Neural progenitor cell (in vitro differentiated cells): ENCODE results near the gene GPR179. TPM values are rescaled to one million over a fixed set of nuclear protein-coding genes. Genes with fewer than 3 reads are reported as not detected.

Experiments used
- DNase-seq: peaks from one replicate; pipeline ENCODE4 v3.0.0-alpha.2; 2016; ENCODE audit warnings: low spot score
- H2AFZ ChIP-seq: fragments of 200-600 bp; sonication (generic); replicated peaks from 2 replicates; pipeline ENCODE4 v1.6.1; 2016; ENCODE audit warnings: antibody characterized with exemption
- H3F3A ChIP-seq: fragments of 200-600 bp; sonication (generic); 2 replicates; pipeline ENCODE4 v1.6.1; 2016; ENCODE audit warnings: antibody characterized with exemption, low read depth
- H3K27ac ChIP-seq: fragments of 200-600 bp; sonication (generic); 2 replicates; pipeline ENCODE4 v1.5.1; 2016; ENCODE audit warnings: mild to moderate bottlenecking
- H3K27me3 ChIP-seq: fragments of 200-600 bp; sonication (generic); 2 replicates; pipeline ENCODE4 v1.6.1; 2016; ENCODE audit warnings: mild to moderate bottlenecking, moderate library complexity
- H3K36me3 ChIP-seq: fragments of 200-600 bp; sonication (generic); 2 replicates; pipeline ENCODE4 v1.5.1; 2016
- H3K4me1 ChIP-seq: fragments of 200-600 bp; sonication (generic); 2 replicates; pipeline ENCODE4 v1.6.1; 2016; ENCODE audit warnings: mixed run types
- H3K4me2 ChIP-seq: fragments of 200-600 bp; sonication (generic); 2 replicates; pipeline ENCODE4 v1.6.1; 2016
- H3K4me3 ChIP-seq: fragments of 200-600 bp; sonication (generic); 2 replicates; pipeline ENCODE4 v1.5.1; 2016
- H3K79me2 ChIP-seq: fragments of 200-600 bp; sonication (generic); 2 replicates; pipeline ENCODE4 v1.6.1; 2016; ENCODE audit warnings: low read depth
- H3K9ac ChIP-seq: fragments of 200-600 bp; sonication (generic); 2 replicates; pipeline ENCODE4 v1.6.1; 2016
- H3K9me3 ChIP-seq: fragments of 200-600 bp; sonication (generic); 2 replicates; pipeline ENCODE4 v1.5.1; 2016; ENCODE audit warnings: low read depth
- H4K20me1 ChIP-seq: fragments of 200-600 bp; sonication (generic); 2 replicates; pipeline ENCODE4 v1.6.1; 2016; ENCODE audit warnings: low read depth
- H3K27ac Mint-ChIP-seq: 3 replicates; pipeline ENCODE4 v1.8.0; 2021; ENCODE audit warnings: mixed read lengths
- H3K27me3 Mint-ChIP-seq: 2 replicates; pipeline ENCODE4 v1.8.0; 2022; ENCODE audit warnings: low read depth, mild to moderate bottlenecking, inconsistent platforms, moderate library complexity, mixed read lengths; ENCODE audit not compliant: insufficient read depth
- H3K36me3 Mint-ChIP-seq: 3 replicates; pipeline ENCODE4 v1.8.0; 2021; ENCODE audit warnings: mixed read lengths
- H3K4me1 Mint-ChIP-seq: 3 replicates; pipeline ENCODE4 v1.8.0; 2021; ENCODE audit warnings: mixed read lengths
- H3K4me3 Mint-ChIP-seq: 3 replicates; pipeline ENCODE4 v1.8.0; 2021; ENCODE audit warnings: mild to moderate bottlenecking, moderate library complexity, mixed read lengths
- H3K9me3 Mint-ChIP-seq: 3 replicates; pipeline ENCODE4 v1.8.0; 2020; ENCODE audit warnings: mixed read lengths
- EZH2 ChIP-seq: fragments of 200-600 bp; sonication (generic); IDR thresholded peaks from 2 replicates; pipeline ENCODE4 v1.6.1; 2017; ENCODE audit warnings: antibody characterized with exemption, mild to moderate bottlenecking, moderate library complexity
- EZH2phosphoT487 ChIP-seq: fragments of 200-600 bp; sonication (generic); IDR thresholded peaks from 2 replicates; pipeline ENCODE4 v1.6.1; 2017; ENCODE audit warnings: antibody characterized with exemption
- total RNA-seq: library from RNA; depleted of rRNA; stranded (reverse); fragments of >200 nt; gene quantifications from 2 replicates; pipeline ENCODE4 v1.2.3, GENCODE V29; 2015; ENCODE audit warnings: low replicate concordance
- TF ChIP-seq, protein P1 (sequence below): fragments of 200-600 bp; sonication (generic); IDR thresholded peaks from 2 replicates; pipeline ENCODE4 v1.5.1; 2017; ENCODE audit warnings: antibody characterized with exemption, mild to moderate bottlenecking

Gene GPR179
- total RNA-seq, 1 donor from 2014 or later: not detected

DNA sequence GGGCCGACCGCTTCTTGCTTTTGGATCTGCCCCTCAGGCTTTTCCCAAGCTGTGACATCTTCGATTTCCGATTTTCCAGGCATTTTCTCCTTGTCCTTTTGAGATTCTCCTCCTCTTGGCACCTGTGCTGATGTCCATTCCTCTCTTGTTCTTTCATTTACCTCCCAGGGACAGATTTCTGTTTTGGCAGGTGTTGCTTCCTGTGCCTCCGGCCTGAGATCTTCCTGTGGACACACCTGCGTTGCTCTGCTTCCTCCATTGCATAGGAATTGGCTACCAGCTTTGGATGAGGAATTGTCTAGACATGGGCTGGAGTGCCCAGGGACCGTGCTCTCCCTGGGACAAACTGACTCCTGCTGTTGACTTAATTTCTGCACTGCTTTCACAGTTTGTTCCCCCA lies 15.1 kb downstream of the GPR179 start:
- Histone ChIP-seq H3F3A (peaks cover 16% of the 10 kb centered on the region), H3K9me3 (no peaks in the 10 kb centered on the region), H3K4me1 (peaks cover 25% of the 10 kb centered on the region), H3K4me3 (no peak overlapping the region), H4K20me1 (no peaks in the 10 kb centered on the region), H3K27me3 (no peaks in the 10 kb centered on the region), H3K36me3 (no peaks in the 10 kb centered on the region), H3K27ac (no peak overlapping the region), H2AFZ (no peak overlapping the region), H3K4me2 (no peak overlapping the region), H3K9ac (no peak overlapping the region), H3K79me2 (no peaks in the 10 kb centered on the region)
- Mint-ChIP-seq H3K4me3 (peak overlapping the region; percentile 14), H3K36me3 (no peaks in the 10 kb centered on the region), H3K27ac (peak overlapping the region; percentile 15), H3K27me3 (peaks cover 8% of the 10 kb centered on the region), H3K4me1 (peaks cover 19% of the 10 kb centered on the region), H3K9me3 (no peaks in the 10 kb centered on the region)
- no peak for DNase-seq
- TF ChIP-seq EZH2phosphoT487 (no peak), EZH2 (no peak)
- TF ChIP-seq, protein P1, sequence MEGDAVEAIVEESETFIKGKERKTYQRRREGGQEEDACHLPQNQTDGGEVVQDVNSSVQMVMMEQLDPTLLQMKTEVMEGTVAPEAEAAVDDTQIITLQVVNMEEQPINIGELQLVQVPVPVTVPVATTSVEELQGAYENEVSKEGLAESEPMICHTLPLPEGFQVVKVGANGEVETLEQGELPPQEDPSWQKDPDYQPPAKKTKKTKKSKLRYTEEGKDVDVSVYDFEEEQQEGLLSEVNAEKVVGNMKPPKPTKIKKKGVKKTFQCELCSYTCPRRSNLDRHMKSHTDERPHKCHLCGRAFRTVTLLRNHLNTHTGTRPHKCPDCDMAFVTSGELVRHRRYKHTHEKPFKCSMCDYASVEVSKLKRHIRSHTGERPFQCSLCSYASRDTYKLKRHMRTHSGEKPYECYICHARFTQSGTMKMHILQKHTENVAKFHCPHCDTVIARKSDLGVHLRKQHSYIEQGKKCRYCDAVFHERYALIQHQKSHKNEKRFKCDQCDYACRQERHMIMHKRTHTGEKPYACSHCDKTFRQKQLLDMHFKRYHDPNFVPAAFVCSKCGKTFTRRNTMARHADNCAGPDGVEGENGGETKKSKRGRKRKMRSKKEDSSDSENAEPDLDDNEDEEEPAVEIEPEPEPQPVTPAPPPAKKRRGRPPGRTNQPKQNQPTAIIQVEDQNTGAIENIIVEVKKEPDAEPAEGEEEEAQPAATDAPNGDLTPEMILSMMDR: no peak

DNA sequence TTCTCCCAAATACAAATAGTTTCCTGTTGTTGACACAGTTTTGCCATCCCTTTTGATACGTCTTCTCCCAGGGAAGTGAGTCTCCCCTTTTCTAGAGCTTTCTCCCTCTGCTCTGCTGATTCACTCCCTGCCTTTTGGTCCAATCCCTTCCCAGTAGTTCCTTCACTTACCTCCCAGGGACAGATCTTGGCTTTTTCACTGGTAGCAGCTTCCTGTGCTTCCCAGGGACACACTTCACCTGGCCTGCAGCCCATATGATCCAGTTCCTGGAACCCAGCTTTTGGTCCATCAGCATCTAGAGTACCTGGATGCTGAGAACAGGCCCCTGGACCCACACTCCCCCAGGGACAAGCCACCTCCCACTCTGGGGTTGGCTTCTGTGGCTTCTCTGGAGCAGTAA lies 15.8 kb downstream of the GPR179 start:
- no peak for DNase-seq
- Histone ChIP-seq H3K9ac (no peak overlapping the region), H3F3A (peaks cover 20% of the 10 kb centered on the region), H4K20me1 (no peaks in the 10 kb centered on the region), H3K27ac (no peak overlapping the region), H2AFZ (no peak overlapping the region), H3K36me3 (peaks cover 3% of the 10 kb centered on the region), H3K4me2 (no peak overlapping the region), H3K27me3 (no peaks in the 10 kb centered on the region), H3K4me3 (no peak overlapping the region), H3K4me1 (peaks cover 25% of the 10 kb centered on the region), H3K9me3 (no peaks in the 10 kb centered on the region), H3K79me2 (no peaks in the 10 kb centered on the region)
- no peak overlapping the region for H3K4me3 Mint-ChIP-seq
- peaks cover 3% of the 10 kb centered on the region for H3K36me3 Mint-ChIP-seq
- TF ChIP-seq EZH2 (no peak), EZH2phosphoT487 (no peak)
- TF ChIP-seq, protein P1: no peak
- H3K9me3 Mint-ChIP-seq: no peaks in the 10 kb centered on the region
- H3K4me1 Mint-ChIP-seq: peaks cover 19% of the 10 kb centered on the region
- peaks cover 8% of the 10 kb centered on the region for H3K27me3 Mint-ChIP-seq
- H3K27ac Mint-ChIP-seq: no peak overlapping the region

DNA sequence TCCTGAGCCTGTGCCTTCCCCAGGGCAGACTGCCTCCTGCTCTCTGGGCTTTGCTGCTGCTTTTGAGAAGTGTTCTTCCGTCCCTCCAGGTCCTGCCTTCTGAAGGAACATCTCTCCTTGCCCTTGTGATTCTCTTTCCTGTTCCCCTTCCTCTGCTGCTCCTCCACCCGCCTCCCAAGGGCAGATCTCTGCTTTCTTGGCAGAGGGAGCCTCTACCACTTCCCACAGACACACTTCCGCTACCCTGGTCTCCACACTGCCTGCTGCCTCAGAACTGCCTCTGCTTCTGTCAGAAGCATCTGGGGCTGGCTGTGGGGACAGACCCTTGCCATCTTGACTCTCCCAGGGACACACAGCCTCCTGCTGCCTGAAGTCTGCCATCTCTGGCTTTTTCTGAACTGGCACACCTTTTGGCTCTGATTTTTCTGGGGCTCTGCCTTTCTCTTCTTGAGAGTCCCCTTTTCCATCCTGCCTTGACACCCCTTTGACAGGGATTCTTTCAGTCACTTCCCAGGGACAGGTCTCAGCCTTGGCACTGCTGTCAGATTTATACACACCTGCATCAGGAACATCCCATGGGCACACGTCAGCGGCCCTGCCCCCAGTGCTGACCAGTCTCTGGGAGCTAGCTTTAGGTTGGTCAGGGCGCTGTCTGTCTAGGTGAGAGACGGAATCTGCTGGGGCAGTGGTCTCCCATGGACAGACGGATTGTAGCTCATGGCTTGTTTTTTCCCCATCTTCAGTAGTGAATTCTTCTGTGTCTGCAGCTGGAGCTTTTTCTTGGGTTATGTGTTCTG lies 16.6 kb downstream of the GPR179 start:
- Histone ChIP-seq H3K9ac (no peak overlapping the region), H3K4me3 (no peak overlapping the region), H3K27me3 (no peaks in the 10 kb centered on the region), H3K36me3 (peaks cover 7% of the 10 kb centered on the region), H3K9me3 (no peaks in the 10 kb centered on the region), H4K20me1 (no peaks in the 10 kb centered on the region), H3K4me1 (peaks cover 25% of the 10 kb centered on the region), H3K4me2 (no peak overlapping the region), H3K79me2 (no peaks in the 10 kb centered on the region), H2AFZ (no peak overlapping the region), H3K27ac (no peak overlapping the region), H3F3A (peaks cover 20% of the 10 kb centered on the region)
- Mint-ChIP-seq H3K27me3 (peaks cover 8% of the 10 kb centered on the region), H3K9me3 (no peaks in the 10 kb centered on the region), H3K4me3 (no peak overlapping the region), H3K27ac (peak overlapping the region; percentile 43), H3K36me3 (peaks cover 6% of the 10 kb centered on the region), H3K4me1 (peaks cover 19% of the 10 kb centered on the region)
- DNase-seq: no peak
- TF ChIP-seq EZH2phosphoT487 (no peak), EZH2 (no peak)
- TF ChIP-seq, protein P1: no peak
